Amygdala (tissue), 56 donors: ENCODE measurements around the gene DAP.
A peak's percentile ranks its signal among the peaks of the same experiment; 100 is the strongest.
"Not testable (repeated sequence)": the region's sequence is repeated elsewhere in the genome, so short reads cannot be mapped to it uniquely, and the experiment has no call there.

Experiments used
- DNase-seq, 56 donors: peaks; one replicate each; lab custom pipeline; 2025; lab: John Stamatoyannopoulos, UW

DAP gene

DNA sequence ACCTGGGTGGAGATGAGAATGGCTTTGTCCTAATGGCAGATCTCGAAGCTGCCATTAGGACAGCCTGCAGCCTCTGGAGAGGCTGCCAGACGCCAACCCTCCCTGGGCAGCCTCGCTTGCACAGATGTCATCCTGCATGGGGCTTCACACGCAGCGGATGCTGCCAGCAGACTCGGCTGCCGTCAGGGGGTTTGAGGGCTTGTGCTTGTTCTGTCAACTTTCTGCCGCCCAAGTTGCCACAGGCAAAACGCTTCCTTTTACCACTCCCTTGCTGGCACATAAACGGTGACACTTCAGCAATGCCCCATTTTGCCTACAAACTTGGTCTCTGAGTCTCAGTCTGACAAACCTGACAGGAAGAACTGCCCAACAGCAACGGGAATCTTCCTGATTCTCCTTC, 24.7 kb downstream of the DAP start:
- no peak for DNase-seq

GRCh38 chr5:10735569-10736276, 25.3 kb downstream of the DAP start:
- DNase-seq = no peak

DNA sequence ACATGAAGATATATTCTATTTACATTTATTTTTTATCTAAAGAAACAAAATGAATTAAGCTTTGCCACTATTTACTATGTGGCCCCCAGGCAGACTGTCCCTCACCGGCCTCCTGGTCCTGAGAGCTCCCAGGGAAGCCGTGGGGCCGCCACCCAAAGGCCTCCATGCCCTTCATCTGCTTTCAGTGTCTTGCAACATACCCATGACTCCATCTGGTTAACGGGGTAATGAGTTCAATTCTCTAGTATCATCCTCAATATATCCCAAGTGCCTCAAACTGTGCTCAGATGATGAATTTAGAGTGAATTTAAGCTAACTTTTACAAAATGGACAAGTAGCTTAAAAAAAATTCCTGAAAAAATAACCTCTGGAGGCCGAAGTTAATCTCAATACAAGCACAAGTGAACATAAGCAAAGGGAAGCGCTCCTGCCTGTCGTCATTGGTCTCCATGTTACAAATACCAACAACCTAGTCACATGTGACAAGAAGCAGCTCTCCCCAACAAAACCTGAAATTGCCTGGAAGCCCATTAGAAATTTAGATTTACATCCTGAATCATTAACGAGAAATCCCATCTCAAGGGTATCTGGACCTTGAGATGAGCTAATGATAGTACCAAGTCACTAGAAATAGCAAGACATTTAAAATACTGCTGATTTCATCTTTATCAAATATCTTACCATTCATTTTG, 26.1 kb downstream of the DAP start:
- DNase-seq = no peak

- no peak for DNase-seq
These were observed 26.9 kb downstream of the DAP start for GRCh38 chr5:10734037-10734709.

DNA sequence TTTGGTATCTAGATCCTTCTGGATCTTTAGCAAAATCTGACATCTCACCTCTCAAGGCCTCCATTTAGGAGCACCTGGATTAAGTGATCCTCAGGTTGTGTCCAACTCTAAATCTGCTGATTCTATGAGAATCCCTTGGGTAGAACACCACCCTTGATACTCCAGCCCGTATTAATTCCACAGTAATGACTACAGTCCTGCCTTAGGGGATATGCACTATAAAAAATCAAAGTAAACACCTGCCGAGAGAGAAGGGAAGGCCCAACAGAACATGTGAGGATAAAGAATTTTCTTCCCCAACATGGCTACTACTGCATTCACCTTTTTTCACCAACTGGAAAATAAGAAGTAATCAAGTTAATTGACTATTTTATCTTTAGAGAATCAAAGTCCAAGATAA, 27.6 kb downstream of the DAP start:
- no peak for DNase-seq

GRCh38 chr5:10731913-10732312, 29.1 kb downstream of the DAP start:
- DNase-seq = no peak

GRCh38 chr5:10730043-10730351, 31.0 kb downstream of the DAP start:
- DNase-seq = no peak

DNA sequence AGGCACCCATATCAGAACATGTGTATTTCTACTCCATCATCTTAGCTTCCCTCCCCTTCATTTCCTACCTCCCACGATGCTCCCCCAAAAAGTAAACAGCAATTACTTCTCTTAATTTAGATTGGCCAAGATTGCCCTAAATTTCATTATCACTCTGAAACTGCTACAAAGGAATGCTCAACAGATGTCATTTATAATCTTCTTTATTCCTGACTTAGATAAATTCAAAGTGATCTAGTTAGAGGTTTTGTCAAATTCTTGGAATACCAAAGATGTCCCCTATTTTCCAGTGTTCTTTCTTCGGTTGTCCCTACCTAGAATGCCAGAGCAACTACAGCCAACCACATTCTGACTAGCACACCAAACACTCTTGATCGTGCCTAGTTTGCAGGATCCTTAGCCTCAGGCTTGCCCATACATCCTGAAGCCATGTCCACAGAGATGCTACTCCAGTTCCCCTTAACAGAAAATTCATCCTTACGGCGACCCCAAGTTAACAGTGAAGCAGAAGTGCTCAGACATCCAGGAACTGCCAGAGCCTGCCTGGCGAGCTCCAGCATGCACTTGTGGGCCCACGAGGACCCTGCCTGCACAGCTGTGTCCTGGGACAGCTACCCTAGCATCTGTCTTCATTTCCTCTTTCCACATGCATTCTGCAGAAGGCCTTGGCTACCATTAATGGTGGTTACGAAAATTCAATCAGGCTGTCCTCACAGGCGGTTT, 31.6 kb downstream of the DAP start:
- DNase-seq = peak in 8 of 56 donors; percentile 4 to 48 (median 11)

DNA sequence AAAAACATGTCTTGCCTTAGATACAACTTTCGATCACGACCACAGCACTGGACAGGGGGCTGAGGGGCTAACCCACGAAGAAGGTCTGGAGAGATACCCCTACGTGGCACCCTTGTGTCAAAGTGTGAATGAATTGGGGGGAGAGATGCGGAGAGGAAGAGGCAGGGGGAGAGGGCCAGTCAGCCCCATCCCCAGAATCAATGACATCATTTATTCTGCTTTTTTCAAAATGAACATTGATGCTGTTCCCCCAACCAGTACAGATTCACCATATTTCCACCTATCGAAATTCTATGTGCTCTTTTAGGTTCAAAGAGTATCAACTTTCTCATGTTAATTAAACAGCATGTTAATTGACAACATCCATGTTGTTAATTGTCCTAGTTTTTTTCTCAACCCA, 32.4 kb downstream of the DAP start:
- DNase-seq = no peak

DNA sequence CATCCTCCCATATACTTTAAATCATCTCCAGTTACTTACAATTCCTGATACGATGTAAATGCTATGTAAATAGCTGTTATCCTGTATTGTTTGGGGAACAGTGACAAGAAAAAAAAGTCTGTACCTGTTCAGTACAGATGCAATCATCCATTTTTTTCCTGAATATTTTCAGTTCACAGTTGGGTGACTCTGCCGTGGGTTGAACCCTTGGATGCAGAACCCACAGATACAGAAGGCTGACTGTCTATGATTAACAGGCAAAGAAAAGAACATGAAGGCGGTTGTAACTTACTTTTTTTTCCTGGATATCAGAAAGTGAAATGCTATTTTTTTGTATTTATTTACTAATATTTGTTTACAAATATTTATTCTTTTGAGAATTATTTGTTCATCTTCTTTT, 33.2 kb downstream of the DAP start:
- no peak for DNase-seq

DNA sequence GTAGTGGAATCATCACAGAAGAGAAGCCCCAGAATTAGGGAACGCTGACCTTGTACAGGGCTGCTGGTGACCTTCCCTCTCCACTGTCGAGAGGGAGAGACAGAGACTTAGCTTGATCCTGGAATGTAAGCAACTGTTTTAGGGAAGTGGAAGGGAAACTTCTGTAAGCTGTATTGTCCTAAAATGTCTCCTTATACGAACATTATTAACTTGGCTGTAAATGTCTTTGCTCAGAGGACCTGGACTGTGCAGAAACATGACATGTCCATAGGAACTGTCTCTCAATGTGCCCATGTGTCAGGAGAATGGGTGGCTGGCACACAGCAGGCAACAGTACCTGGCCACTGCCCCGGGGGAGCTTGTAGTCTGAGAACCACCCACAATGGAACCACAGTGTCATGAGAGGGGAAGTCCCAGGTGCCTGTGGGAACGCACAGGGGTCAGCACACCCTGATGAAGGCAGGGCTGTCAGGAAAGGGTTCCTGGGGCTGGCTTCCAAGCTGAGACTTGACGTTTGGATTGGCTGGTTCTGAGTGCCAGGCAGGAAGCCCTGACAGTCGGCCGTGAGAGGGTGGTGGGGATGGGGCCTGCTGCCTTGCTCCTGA, 34.0 kb downstream of the DAP start:
- DNase-seq = no peak

- no peak for DNase-seq
These were observed 34.7 kb downstream of the DAP start for GRCh38 chr5:10726179-10726912.

DNA sequence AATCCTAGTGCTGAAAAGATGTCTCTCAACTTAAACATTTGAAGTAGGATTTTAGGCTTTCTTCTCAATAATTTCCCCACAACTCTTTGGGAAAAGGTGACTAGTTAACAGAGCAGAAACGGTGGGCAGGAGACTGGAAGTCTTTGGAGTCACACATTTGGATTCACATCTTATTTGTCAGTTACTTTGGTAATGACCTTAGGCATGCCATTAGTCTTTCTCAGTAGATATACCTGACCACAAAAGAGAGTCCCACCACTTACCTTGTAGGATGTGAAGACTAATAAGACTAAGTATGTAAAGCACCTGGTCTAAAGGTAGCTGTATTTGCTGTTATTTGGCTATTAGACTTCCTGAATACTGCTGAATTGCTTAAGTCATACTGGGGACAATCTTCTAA, 35.4 kb downstream of the DAP start:
- DNase-seq = no peak

- DNase-seq = peak in 4 of 56 donors; percentile 9 to 23 (median 18)
These were observed 36.1 kb downstream of the DAP start for GRCh38 chr5:10724781-10725507.

- no peak for DNase-seq
These were observed 37.5 kb downstream of the DAP start for GRCh38 chr5:10723514-10723913.

DNA sequence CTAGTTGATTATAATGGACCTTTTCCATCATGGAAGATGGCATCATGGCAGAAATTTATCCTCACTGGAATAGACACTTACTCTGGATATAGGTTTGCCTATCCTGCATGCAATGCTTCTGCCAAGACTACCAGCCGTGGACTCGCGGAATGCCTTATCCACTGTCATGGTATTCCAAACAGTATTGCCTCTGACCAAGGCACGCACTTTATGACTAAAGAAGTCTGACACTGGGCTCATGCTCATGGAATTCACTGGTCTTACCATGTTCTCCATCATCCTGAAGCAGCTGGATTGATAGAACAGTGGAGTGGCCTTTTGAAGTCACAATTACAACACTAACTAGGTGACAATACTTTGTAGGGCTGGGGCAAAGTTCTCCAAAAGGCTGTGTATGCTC, 40.3 kb downstream of the DAP start:
- not testable (repeated sequence) for DNase-seq

DNA sequence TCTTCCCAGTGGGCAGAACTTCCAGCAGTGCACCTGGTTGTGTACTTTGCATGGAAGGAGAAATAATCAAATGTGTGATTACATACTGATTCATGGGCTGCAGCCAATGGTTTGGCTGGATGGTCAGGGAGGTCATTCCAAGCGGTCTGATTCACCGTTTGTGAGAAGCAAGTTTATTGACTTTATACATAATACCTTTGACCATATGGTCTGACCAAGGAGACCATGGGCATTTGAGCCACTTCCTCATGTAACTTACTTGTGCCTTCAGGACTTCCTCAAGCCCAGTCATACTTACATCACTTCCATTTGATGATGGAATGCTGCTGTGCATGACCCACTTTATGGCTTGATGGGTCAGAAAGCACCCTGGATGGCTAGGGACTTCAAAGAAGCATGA, 41.1 kb downstream of the DAP start:
- DNase-seq = no peak

- not testable (repeated sequence) for DNase-seq
These were observed 42.4 kb downstream of the DAP start for GRCh38 chr5:10718617-10719016.

GRCh38 chr5:10716825-10717224, 44.2 kb downstream of the DAP start:
- DNase-seq = not testable (repeated sequence)
